ENCODE measurements around the gene SLC25A21.
"Not testable (repeated sequence)": the region's sequence is repeated elsewhere in the genome, so short reads cannot be mapped to it uniquely, and the experiment has no call there.

The SLC25A21 gene

GRCh38 chr14:36750244-36750643 lies 422.2 kb downstream of the SLC25A21 start:
- DNase-seq, result no peak

- no peak for DNase-seq
Measured at GRCh38 chr14:36748610-36749213, 423.7 kb downstream of the SLC25A21 start.

GRCh38 chr14:36747411-36748184 lies 424.8 kb downstream of the SLC25A21 start:
- DNase-seq, result no peak

GRCh38 chr14:36746872-36747271 lies 425.5 kb downstream of the SLC25A21 start:
- no peak for DNase-seq

GRCh38 chr14:36741858-36742257 lies 430.5 kb downstream of the SLC25A21 start:
- no peak for DNase-seq

GRCh38 chr14:36738269-36738668 lies 434.1 kb downstream of the SLC25A21 start:
- DNase-seq, result no peak

GRCh38 chr14:36726128-36726527 lies 446.3 kb downstream of the SLC25A21 start:
- DNase-seq, result no peak

GRCh38 chr14:36724162-36724561 lies 448.2 kb downstream of the SLC25A21 start:
- no peak for DNase-seq

GRCh38 chr14:36723530-36723929 lies 448.9 kb downstream of the SLC25A21 start:
- no peak for DNase-seq

- DNase-seq, result no peak
Measured at GRCh38 chr14:36721877-36722276, 450.5 kb downstream of the SLC25A21 start.

- no peak for DNase-seq
Measured at GRCh38 chr14:36720657-36721056, 451.7 kb downstream of the SLC25A21 start.

- no peak for DNase-seq
Measured at GRCh38 chr14:36719823-36720222, 452.6 kb downstream of the SLC25A21 start.

- no peak for DNase-seq
Measured at GRCh38 chr14:36718216-36718615, 454.2 kb downstream of the SLC25A21 start.

GRCh38 chr14:36717363-36717762 lies 455.0 kb downstream of the SLC25A21 start:
- DNase-seq, result no peak

- no peak for DNase-seq
Measured at GRCh38 chr14:36716614-36717184, 455.7 kb downstream of the SLC25A21 start.

- no peak for DNase-seq
Measured at GRCh38 chr14:36713960-36714703, 458.3 kb downstream of the SLC25A21 start.

GRCh38 chr14:36707570-36707969 lies 464.8 kb downstream of the SLC25A21 start:
- DNase-seq, result no peak

- DNase-seq, result no peak
Measured at GRCh38 chr14:36702474-36702873, 469.9 kb downstream of the SLC25A21 start.

GRCh38 chr14:36701132-36701531 lies 471.3 kb downstream of the SLC25A21 start:
- DNase-seq, result no peak

GRCh38 chr14:36700651-36701050 lies 471.8 kb downstream of the SLC25A21 start:
- DNase-seq, result no peak

GRCh38 chr14:36699420-36699819 lies 473.0 kb downstream of the SLC25A21 start:
- not testable (repeated sequence) for DNase-seq

GRCh38 chr14:36690311-36691040 lies 481.9 kb downstream of the SLC25A21 start:
- no peak for DNase-seq

GRCh38 chr14:36684946-36685345 lies 487.5 kb downstream of the SLC25A21 start:
- DNase-seq, result no peak

Measured in CD4-positive, alpha-beta T cell treated with Interferon gamma for 1 hour (primary cell).